ENCODE measurements around the gene FBN2. TPM values are rescaled to one million over a fixed set of nuclear protein-coding genes. Genes with fewer than 3 reads are reported as not detected.

FBN2 gene
- total RNA-seq, 1 experiment from 2014 or later = 0.31 TPM

DNA sequence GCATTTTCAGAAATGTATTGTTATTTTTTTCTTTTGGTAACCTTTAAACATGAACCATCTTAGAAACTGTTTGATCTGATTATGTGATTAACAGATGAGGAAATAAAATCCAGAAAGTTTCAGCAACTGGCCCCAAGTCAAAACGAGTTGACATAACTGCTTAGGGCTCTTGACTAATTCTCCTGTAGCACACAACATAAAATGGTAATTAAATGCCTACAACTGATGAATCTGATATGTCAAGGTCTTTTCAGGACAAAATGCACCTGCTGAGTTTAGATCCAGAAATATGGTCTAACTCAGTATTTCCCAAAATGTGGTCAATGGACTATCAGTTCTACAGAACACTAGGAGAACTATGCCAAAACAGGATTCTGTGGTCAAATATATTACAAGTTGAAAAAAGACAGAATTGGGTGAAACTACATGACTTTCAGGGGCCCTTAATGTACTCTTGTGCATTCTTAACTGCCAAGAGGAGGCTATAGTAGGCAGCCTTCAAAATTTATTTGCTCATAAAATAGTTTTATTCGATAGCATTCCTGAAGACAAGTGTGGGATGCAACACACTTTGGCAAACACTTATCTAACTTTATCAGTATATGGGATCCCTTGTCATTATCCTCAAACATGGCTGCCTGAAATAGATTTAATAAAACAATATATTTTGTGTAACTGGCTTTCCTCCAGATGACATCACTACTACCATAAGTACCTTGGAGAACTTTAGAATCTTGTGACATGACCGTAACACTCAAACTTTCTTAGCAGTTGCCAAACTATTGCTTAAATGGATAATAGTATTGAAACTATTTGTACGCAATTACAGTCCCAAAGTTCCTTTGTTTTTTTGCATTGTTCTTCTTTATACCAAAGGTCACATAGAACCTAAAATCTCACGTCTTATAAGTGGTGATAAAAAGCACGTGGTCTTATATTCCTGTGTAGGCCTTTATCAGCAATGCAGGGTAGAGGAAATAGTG is 59.4 kb downstream of the FBN2 start:
- Mint-ChIP-seq H3K4me3 (ENCODE audit: low read depth, unreplicated experiment) (no peak overlapping the region), H3K36me3 (ENCODE audit: insufficient read depth, unreplicated experiment) (no peaks in the 10 kb centered on the region), H3K27me3 (ENCODE audit: unreplicated experiment) (no peaks in the 10 kb centered on the region), H3K9me3 (ENCODE audit: low read depth, unreplicated experiment) (no peaks in the 10 kb centered on the region), H3K4me1 (ENCODE audit: low read depth, unreplicated experiment) (no peaks in the 10 kb centered on the region), H3K27ac (ENCODE audit: unreplicated experiment) (no peak overlapping the region)
- BruUV-seq (replicated peaks) = no TSS peak
- CTCF ChIA-PET = interaction anchor here (0.7 kb wide), 1 partner anchor 219 kb away, joined by 3 read pairs; no protein-coding TSS in a partner anchor
- TF ChIP-seq, protein P1, sequence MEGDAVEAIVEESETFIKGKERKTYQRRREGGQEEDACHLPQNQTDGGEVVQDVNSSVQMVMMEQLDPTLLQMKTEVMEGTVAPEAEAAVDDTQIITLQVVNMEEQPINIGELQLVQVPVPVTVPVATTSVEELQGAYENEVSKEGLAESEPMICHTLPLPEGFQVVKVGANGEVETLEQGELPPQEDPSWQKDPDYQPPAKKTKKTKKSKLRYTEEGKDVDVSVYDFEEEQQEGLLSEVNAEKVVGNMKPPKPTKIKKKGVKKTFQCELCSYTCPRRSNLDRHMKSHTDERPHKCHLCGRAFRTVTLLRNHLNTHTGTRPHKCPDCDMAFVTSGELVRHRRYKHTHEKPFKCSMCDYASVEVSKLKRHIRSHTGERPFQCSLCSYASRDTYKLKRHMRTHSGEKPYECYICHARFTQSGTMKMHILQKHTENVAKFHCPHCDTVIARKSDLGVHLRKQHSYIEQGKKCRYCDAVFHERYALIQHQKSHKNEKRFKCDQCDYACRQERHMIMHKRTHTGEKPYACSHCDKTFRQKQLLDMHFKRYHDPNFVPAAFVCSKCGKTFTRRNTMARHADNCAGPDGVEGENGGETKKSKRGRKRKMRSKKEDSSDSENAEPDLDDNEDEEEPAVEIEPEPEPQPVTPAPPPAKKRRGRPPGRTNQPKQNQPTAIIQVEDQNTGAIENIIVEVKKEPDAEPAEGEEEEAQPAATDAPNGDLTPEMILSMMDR (IDR thresholded peaks at IDR 0.05; ENCODE audit: unreplicated experiment) = no peak
- intact Hi-C loops (cut with micrococcal nuclease; ENCODE audit: unreplicated experiment) = no loop called here
- no peak for DNase-seq

DNA sequence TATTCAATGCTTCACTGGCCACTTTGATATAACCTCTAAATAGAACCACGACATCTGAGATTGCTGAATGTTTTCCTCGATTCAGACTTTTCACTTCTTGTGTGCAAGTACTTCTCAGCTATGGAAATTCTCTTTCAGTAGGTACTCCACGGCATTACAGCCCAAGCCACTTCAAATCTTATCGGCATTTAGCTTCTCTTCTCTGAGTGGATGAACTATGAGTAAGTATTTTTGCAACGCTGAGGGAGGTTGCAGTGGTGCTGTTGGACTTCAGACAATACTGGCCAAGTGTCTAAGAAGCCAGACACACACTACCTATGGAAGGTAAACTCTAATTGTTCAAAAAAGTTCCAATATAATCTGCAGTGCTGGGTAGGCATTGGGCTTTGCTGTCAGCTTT is 60.1 kb downstream of the FBN2 start:
- no TSS peak for BruUV-seq (replicated peaks)
- Mint-ChIP-seq H3K36me3 (ENCODE audit: insufficient read depth, unreplicated experiment) (no peaks in the 10 kb centered on the region), H3K9me3 (ENCODE audit: low read depth, unreplicated experiment) (no peaks in the 10 kb centered on the region), H3K27me3 (ENCODE audit: unreplicated experiment) (no peaks in the 10 kb centered on the region), H3K27ac (ENCODE audit: unreplicated experiment) (no peak overlapping the region), H3K4me3 (ENCODE audit: low read depth, unreplicated experiment) (no peak overlapping the region), H3K4me1 (ENCODE audit: low read depth, unreplicated experiment) (no peaks in the 10 kb centered on the region)
- intact Hi-C loops (cut with micrococcal nuclease; ENCODE audit: unreplicated experiment) = no loop called here
- DNase-seq = no peak
- TF ChIP-seq, protein P1 (IDR thresholded peaks at IDR 0.05; ENCODE audit: unreplicated experiment) = no peak
- CTCF ChIA-PET = interaction anchor here (0.7 kb wide), 1 partner anchor 219 kb away, joined by 3 read pairs; no protein-coding TSS in a partner anchor

DNA sequence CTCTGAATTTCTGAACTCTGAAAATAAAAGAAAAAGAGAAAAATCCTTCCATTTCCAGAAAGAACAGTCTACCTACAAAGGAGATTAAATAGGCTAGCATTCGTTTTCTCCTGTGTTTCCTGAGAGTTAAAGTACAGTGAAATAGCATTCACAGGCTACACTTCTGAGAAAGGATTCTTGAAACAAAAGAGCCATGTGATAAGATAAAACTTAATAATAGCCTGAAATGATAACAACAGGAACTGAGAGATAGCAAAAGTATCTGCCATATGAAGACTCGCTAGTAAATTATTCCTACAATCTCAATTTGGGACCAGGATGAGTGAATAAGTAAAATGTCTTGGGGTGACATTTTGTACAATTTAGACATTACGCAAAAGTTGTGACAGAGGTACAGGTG is 62.4 kb downstream of the FBN2 start:
- Mint-ChIP-seq H3K27ac (ENCODE audit: unreplicated experiment) (no peak overlapping the region), H3K4me1 (ENCODE audit: low read depth, unreplicated experiment) (no peaks in the 10 kb centered on the region), H3K9me3 (ENCODE audit: low read depth, unreplicated experiment) (no peaks in the 10 kb centered on the region), H3K4me3 (ENCODE audit: low read depth, unreplicated experiment) (no peak overlapping the region), H3K27me3 (ENCODE audit: unreplicated experiment) (no peaks in the 10 kb centered on the region), H3K36me3 (ENCODE audit: insufficient read depth, unreplicated experiment) (no peaks in the 10 kb centered on the region)
- intact Hi-C loops (cut with micrococcal nuclease; ENCODE audit: unreplicated experiment) = no loop called here
- CTCF ChIA-PET = no interaction called here
- DNase-seq = no peak
- TF ChIP-seq, protein P1 (IDR thresholded peaks at IDR 0.05; ENCODE audit: unreplicated experiment) = no peak
- no TSS peak for BruUV-seq (replicated peaks)

DNA sequence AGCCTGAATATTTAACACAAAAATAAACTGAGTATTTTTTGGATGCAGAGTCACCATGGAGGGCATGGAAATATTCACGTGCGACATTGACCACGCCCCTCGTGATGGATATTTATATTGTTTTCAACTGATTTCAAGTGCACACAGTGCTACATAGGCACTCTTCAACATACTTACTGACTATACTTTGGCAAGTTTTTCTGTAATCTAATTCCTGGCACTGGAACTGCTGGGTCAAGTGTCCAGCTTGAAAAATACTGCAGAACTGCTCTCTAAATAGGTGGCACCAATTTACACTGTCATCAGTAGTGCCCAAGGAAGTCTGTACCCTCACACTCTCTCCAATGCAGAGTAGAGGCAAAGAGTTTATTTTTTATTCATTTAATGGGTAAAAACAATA is 65.1 kb downstream of the FBN2 start:
- TF ChIP-seq, protein P1 (IDR thresholded peaks at IDR 0.05; ENCODE audit: unreplicated experiment) = no peak
- intact Hi-C loops (cut with micrococcal nuclease; ENCODE audit: unreplicated experiment) = no loop called here
- no TSS peak for BruUV-seq (replicated peaks)
- Mint-ChIP-seq H3K27me3 (ENCODE audit: unreplicated experiment) (no peaks in the 10 kb centered on the region), H3K27ac (ENCODE audit: unreplicated experiment) (no peak overlapping the region), H3K4me1 (ENCODE audit: low read depth, unreplicated experiment) (no peaks in the 10 kb centered on the region), H3K36me3 (ENCODE audit: insufficient read depth, unreplicated experiment) (no peaks in the 10 kb centered on the region), H3K4me3 (ENCODE audit: low read depth, unreplicated experiment) (no peak overlapping the region), H3K9me3 (ENCODE audit: low read depth, unreplicated experiment) (peaks cover 3% of the 10 kb centered on the region)
- no peak for DNase-seq
- CTCF ChIA-PET = no interaction called here
